ENCODE measurements around the gene ZNF771.
A peak's percentile ranks its signal among the peaks of the same experiment; 100 is the strongest.
"Not testable (repeated sequence)": the region's sequence is repeated elsewhere in the genome, so short reads cannot be mapped to it uniquely, and the experiment has no call there.

The ZNF771 gene

GRCh38 chr16:30376461-30376902, 30.9 kb upstream of the ZNF771 start:
- no peak for DNase-seq

GRCh38 chr16:30377050-30377811, 30.2 kb upstream of the ZNF771 start:
- DNase-seq = no peak

- DNase-seq = peak; percentile 74
Observed at GRCh38 chr16:30377812-30378235, 29.6 kb upstream of the ZNF771 start.

- peak; percentile 90 for DNase-seq
Observed at GRCh38 chr16:30378236-30379157, 28.9 kb upstream of the ZNF771 start.

GRCh38 chr16:30379158-30379783, 28.1 kb upstream of the ZNF771 start:
- no peak for DNase-seq

GRCh38 chr16:30380072-30380802, 27.2 kb upstream of the ZNF771 start:
- no peak for DNase-seq

GRCh38 chr16:30380803-30381208, 26.6 kb upstream of the ZNF771 start:
- DNase-seq = no peak

GRCh38 chr16:30381291-30382041, 25.9 kb upstream of the ZNF771 start:
- no peak for DNase-seq

- no peak for DNase-seq
Observed at GRCh38 chr16:30382111-30382881, 25.1 kb upstream of the ZNF771 start, which contains the start of gene SEPTIN1. Gene SEPTIN1, minus strand, starts transcription at chr16:30382561. Its CDS starts 19 bp downstream, at chr16:30382542.

GRCh38 chr16:30383521-30383920, 23.9 kb upstream of the ZNF771 start:
- no peak for DNase-seq

- DNase-seq = peak; percentile 10
Observed at GRCh38 chr16:30394592-30395154, 12.7 kb upstream of the ZNF771 start.

- peak; percentile 74 for DNase-seq
Observed at GRCh38 chr16:30395155-30395991, 12.0 kb upstream of the ZNF771 start, which contains the start of gene ZNF48. Gene ZNF48, plus strand, starts transcription at chr16:30395420. Its CDS starts 375 bp downstream, at chr16:30395795.

- DNase-seq = peak; percentile 19
Observed at GRCh38 chr16:30395992-30396585, 11.3 kb upstream of the ZNF771 start.

GRCh38 chr16:30396627-30397026, 10.8 kb upstream of the ZNF771 start:
- not testable (repeated sequence) for DNase-seq

GRCh38 chr16:30397056-30397455, 10.3 kb upstream of the ZNF771 start:
- no peak for DNase-seq

- no peak for DNase-seq
Observed at GRCh38 chr16:30397776-30398660, 9.4 kb upstream of the ZNF771 start.

- no peak for DNase-seq
Observed at GRCh38 chr16:30398661-30399434, 8.6 kb upstream of the ZNF771 start.

Measured in kidney glomerular epithelial cell (primary cell).